Measurements from ENCODE around the gene ASZ1.

DNA sequence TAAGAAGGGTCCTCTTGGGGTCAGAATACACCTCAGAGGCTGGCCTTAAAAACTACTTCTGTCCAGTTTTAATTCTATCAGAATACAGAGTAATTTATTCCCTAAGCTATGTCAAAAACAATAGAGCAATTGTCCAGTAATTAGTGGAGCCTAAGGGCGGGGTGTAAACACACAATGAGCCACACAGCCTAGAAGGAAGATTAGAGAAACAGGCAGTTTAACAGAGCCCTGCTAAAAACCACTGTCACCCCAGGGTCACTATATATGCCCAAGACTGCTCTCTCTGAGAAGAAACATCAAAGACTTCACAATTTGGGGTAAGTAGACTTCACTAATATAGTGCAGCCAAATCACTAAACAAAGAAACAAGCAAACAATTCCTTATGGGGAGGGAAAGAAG is 77.3 kb downstream of the ASZ1 start:
- TF ChIP-seq, protein P1, sequence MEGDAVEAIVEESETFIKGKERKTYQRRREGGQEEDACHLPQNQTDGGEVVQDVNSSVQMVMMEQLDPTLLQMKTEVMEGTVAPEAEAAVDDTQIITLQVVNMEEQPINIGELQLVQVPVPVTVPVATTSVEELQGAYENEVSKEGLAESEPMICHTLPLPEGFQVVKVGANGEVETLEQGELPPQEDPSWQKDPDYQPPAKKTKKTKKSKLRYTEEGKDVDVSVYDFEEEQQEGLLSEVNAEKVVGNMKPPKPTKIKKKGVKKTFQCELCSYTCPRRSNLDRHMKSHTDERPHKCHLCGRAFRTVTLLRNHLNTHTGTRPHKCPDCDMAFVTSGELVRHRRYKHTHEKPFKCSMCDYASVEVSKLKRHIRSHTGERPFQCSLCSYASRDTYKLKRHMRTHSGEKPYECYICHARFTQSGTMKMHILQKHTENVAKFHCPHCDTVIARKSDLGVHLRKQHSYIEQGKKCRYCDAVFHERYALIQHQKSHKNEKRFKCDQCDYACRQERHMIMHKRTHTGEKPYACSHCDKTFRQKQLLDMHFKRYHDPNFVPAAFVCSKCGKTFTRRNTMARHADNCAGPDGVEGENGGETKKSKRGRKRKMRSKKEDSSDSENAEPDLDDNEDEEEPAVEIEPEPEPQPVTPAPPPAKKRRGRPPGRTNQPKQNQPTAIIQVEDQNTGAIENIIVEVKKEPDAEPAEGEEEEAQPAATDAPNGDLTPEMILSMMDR (IDR thresholded peaks at IDR 0.05) = no peak
- TF ChIP-seq POLR2A (IDR thresholded peaks at IDR 0.05) = no peak
